ENCODE measurements around the gene PCP4.

Gene PCP4

DNA sequence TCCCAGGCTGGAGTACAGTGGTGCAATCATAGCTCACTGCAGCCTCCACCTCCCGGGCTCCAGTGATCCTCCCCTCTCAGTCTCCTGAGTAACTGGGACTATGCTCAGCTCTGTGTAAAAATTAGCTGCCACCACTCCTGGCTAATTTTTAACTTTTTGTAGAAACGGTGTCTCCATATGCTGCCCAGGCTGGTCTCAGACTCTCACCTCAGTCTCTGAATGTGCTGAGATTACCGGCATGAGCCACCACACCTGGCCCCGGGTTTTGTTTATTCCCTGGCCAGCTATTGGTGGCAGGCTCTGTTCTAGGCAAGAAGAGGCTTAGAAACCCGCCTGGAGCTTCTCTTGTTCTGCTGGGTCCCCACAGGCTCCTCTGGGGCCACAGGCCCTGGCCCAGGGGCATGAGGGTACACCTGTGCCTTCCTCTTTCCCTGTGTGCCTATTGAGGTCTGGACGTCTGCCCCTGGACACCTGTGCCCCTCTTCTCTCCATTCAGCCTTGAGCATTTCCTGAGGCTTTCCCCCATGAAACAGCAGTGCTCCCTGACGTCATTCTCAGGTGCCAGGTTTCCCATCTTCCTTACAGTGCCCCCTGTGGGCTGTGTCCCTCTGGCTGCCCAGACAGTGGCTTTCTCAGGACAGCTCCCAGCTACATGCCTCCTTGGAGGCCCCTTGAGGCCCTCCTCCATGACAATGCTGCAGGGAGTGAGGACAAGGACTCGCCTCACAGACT lies 57.5 kb downstream of the PCP4 start:
- no peak for DNase-seq (ENCODE audit: low read depth)

DNA sequence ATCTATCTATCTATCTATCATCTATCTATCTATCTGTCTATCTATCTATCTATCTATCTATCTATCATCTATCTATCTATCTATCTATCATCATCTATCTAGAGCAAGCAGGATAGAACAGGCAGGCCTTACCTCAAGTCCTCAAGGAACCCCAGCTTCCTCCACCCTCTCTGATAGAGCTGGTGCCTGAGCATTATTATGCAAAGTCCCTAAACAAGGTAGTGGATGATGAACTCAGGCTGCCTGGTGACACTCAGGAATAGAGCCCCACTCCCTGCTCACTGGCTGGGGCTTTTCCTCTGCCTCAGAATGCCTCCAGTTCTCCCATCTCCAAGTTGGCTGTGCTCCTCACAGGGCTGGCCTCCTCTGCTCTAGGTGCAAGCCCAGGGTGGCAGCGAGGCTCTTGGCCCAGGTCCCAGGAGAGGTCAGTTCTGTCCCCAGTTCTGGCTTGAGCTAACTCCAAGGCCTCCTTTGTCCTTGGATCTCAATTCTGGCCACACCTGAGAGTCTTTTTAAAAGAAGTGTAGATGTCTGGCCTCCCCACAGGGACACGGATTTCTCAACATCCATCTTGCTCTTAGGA lies 60.2 kb downstream of the PCP4 start:
- DNase-seq (ENCODE audit: low read depth): no peak

DNA sequence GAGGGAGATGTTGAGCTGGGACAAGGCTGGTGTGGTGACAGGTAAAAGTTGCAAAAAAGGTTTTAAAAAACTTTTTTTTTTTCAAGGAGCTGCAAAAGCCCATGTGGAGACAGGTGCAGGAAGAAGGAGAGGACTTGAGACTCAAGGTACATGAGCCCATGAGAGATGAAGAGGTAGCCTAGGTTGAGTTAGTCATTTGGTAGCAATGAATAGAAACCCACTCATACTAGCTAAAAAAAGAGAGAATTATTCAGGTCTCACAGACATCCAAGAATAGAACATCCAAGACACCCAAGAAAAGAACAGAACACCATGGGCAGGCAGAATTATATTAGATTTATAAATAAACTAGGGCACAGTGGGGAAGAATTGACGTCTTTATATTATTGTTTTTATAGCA lies 65.1 kb downstream of the PCP4 start:
- no peak for DNase-seq (ENCODE audit: low read depth)

DNA sequence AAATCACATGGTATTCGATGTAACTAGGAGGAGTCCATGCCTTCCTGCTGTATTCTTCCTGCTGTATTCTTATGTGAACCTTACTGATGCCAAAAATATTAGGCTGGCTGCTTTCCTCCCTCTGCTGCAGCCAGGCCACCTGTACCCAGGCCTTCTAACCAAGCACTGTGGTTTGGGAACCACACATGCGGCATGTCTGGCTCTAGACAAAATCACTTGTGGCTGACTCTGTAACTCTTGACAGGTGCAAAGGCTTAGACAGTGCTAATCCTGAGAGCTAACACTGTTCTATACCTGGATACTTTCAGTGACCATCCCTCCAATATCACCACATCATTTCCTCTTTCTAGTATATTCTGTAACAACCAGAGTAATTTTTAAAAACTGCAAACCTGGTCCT lies 67.7 kb downstream of the PCP4 start:
- no peak for DNase-seq (ENCODE audit: low read depth)

DNA sequence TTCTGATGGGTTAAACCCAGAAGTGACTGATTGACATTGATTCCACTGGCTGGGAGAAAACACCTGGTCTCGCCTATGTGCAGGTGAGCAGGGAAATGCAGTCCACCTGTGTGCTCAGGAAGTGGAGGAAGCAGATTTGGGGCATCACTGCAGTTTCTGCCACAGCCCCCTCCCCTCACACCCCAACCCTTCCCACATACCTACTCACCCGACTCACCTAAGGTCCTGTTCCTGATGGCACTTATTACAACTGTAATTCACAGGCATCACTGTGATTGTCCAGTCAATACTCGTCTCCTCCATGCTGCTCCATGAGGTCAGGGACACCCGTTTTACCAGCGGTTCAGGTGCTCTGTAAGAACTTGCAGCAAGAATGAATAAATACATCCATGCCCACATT lies 68.5 kb downstream of the PCP4 start:
- no peak for DNase-seq (ENCODE audit: low read depth)

DNA sequence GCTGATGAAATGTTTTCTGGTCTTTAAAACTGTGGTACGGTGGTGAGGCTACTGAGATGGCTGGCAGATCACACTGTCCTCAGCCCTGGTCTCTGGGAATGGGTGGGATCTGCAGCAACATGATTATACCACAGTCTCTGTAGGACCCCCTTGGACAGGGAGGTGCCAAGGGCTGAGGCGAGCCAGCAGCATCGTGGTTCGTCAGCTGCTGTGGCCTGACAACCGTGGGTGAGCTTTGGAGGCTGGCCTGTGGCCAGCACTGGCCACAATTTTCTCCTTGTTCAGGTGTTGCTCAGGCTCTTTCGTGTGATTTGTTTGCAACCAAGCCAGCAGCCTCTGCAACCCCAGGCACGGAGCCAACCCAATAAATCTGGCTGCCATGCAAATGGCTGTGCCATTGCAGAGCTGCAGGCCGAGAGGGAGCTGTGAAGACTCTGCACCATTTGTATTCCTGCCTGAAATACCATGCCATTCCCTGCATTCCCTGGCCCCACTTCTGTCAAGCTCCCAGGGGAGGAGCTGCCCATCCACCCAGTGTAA lies 70.9 kb downstream of the PCP4 start:
- no peak for DNase-seq (ENCODE audit: low read depth)

DNA sequence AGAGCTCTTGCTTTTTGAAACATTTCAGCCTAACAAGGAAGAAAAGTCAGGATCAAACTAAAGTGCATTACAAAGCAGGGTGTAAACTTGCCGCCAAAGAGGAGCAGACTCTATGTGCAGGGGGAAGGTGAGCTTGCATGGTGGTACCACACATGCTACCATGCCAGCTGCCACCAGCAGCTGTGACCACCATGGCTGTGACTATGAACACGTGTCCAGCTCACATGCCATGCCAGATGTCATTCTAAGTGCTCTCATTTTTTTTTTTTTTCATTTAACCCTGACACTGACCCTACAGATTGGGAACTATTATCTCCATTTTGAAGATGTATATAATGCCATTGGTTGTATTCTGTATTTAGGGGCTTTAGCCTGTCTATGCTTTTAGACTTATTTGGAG lies 79.0 kb downstream of the PCP4 start:
- DNase-seq (ENCODE audit: low read depth): no peak

DNA sequence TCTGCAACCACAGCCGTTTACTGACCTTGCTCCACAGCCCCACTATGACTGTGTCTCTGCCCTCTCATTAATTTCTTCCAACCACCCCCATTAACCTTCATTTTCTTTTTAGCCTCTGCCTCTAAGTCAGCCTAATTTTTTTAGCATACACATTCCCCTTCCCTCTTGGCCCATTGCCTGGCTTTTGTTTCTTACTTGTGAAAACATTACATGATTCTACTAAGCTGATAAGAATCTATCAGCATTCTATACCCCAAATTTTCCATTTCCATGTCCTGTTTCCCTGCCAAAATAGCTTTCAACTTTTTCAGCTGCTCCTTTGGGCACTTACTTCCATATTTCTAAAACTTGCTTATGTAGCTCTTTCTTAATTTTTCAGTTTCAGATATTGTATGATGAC lies 79.8 kb downstream of the PCP4 start:
- DNase-seq (ENCODE audit: low read depth): no peak

DNA sequence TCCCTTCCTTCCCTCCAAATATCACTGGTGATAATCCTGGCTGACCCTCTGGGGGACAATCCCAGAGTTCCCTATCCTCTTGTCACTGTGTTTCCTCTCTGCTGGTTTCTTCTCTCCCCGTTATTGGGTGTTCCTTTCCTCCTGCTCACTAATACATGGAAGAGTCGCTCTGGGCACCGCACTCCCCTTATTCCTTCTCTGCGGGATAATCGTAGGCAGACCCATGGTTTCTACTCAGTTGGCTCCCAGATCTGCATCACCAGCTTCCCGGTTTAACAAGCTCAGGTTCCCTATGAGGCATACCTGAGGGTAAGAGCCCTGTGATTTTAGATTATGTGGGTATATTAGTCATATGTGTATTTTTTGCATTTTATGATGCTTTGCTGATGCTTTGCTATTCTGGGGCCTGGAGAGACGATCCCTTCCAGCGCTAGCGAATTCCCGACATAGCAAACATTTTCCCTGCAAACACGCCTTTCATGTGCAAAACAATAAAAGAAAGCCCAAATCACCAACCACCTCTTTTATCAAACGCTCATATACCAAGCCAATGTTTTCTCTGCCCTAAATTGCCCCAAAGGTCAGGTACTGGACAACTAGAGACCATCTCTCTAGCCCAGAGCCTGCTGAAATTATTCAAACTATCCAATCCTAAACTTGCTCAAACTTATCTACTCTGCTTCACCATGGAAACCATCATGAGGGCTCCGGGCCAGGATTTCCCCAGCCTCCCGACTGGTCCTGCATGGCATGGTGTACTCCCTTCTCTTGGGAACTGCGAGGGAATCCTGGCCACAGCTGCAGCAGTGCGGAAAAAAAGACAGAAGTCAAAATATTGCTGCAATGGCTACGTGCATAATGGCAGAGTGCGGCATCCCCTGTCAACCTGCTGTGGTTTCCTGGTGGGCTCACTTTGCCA lies 84.2 kb downstream of the PCP4 start:
- DNase-seq (ENCODE audit: low read depth): no peak

DNA sequence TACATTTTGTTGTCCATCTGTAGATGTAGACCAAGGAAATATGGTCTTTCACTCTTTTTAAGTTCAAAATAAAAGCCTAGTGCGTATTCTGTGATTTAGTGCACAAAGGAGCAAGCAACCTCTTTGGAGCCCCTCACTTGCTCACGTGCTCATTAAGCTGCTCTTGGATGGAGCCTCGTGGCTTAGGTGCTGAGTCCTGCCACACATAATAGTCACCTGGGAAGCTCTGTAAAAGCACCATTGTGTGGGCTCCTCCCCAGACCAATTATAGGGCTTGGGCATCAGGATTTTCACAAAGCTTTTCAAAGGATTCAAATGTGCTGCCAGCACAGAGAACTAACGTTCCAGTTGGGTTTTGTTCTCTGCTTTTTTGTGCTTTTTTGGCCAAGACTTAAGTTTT lies 85.0 kb downstream of the PCP4 start:
- no peak for DNase-seq (ENCODE audit: low read depth)

DNA sequence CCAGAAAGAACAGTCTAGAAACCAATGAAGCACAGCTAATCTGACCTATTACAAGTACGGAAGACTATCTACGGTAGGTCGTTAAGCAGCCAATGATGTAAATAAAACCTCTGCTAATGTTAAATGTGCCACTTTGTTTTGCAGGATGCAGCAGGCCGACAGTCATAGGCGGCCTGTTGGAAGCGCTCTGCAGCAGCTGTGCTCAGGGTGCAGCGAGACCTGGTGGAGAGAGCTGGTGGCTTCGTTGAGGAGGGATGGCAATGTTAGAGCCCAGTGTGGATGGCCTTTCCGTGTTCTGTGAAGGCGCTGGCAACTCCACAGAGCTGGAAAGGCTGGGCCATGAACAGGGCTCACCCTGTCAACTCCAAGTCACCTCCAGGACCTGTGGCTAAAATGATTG lies 87.3 kb downstream of the PCP4 start:
- DNase-seq (ENCODE audit: low read depth): no peak

DNA sequence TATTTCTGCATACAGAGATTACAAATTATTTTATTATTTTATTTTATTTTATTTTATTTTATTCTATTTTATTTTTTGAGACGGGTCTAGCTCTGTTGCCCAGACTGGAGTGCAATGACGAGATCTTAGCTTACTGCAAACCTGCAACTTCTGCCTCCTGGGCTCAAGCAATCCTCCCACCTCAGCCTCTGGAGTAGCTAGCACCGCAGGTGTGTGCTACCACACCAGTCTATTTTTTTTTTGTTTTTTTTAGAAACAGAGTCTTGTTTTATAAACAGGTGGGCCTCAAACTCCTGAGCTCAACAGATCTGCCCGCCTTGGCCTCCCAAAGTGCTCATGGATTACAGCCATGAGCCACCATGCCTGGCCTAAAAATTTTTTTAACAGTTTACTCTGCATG lies 88.1 kb downstream of the PCP4 start:
- DNase-seq (ENCODE audit: low read depth): no peak

DNA sequence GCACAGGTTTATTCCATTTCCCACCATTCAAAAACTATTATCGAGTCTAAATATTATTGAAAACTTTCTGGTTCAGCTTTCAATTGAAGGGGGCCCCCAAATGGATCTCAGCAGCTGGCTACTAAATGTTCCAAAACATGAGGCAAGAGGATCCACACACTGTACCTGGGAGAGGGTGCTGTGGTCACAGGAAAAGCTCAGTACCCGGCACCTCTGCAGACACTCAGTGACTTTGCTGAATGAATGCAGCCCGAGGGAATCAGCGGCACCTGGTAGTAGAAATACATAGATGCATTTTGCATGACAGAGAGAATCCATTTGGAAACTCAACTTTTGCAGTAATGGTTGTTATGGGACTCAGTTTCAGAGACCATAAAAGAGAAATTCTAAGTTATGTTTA lies 89.3 kb downstream of the PCP4 start:
- DNase-seq (ENCODE audit: low read depth): no peak

DNA sequence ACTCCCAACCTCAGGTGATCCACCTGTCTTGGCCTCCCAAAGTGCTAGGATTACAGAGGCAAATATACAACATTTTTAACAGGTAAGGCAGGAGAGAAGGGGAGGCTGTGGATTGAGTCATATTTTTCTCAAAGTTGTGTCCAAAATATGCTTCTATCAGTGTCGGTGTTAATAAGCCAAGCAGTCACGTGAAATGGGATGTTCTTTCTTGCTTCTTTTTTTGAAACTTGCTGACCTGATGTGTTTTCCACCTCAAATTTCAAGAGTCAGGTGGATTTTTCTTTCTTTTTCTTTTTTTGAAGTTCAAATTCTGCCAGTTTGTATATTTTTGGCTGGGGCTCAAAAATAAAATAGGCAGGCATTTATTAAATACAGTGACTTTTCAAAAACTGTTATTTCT lies 91.5 kb downstream of the PCP4 start:
- DNase-seq (ENCODE audit: low read depth): no peak

DNA sequence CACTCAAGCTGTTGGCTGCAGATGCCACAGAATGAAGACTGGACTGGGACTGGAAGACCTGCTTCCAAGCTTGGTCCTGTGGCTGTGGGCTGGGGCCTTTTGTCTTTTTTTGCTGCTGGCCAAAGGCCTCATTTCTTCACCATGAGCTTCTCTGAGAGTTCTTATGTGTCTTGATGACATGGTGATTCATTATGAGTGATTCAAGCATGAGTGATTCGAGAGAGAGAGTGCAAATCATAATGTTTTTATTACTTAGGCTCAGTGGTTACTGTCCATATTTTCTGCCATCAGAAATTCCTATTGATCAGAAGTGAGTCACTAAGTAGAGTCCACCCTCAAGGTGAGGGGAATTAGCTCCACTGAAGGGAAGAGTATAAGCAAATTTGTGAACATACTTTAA lies 94.0 kb downstream of the PCP4 start:
- DNase-seq (ENCODE audit: low read depth): no peak

DNA sequence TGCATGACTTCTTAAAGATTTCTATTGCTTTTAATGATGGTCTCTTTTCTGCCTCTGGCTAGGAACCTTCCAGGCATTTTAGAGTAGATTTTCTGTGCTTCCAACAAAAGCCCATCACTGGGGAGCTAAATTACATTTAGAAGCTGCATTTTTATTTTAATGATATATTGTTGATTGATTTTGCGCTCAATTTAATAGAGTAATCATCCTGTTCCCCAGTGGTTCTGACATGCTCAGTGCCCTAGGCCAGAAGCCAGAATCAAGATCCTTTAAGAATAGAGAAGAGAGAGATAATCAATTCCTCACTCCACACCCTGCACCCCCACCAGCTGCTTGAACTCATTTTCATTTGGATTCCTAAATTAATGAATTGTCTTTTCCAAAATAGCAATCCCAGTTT lies 97.8 kb downstream of the PCP4 start:
- no peak for DNase-seq (ENCODE audit: low read depth)

DNA sequence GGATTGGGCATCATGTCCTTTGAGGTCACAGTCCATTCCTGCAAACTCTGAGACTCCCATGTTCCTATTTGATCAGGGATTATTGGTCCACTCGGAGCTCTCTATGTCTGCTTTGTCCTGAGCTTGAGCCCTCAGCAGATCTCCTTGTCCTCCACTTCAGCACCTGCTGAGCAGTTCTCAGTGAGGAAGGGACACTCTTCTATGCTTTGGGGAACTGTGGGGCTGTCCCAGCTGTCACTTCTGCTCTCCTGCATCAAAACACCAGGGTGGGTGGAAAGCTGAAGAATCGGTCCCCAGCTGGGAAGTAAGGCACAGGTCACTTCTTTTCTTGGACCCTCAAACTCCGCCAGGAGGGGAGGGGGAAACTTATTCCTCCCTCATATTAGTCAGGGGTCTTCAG lies 99.5 kb downstream of the PCP4 start:
- DNase-seq (ENCODE audit: low read depth): no peak

DNA sequence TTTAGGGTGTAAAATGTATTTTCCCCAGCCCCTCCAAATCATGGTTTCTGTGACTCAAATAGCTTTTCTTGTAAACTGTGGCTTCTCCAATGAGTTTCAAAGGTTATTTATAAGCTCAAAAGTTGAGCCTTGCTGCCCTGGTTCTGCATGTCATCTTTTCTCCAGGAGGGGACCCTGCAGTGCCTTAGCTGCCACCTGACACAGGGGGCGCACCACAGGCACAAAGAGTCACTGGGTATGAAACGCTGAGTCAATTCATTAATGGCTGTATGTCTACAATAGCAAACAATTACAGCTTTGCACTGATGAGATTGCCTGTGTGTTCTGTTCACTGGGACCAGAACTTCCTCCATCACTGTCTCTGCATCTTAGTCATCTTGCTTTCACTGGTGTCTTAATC lies 100.8 kb downstream of the PCP4 start:
- DNase-seq (ENCODE audit: low read depth): no peak

DNA sequence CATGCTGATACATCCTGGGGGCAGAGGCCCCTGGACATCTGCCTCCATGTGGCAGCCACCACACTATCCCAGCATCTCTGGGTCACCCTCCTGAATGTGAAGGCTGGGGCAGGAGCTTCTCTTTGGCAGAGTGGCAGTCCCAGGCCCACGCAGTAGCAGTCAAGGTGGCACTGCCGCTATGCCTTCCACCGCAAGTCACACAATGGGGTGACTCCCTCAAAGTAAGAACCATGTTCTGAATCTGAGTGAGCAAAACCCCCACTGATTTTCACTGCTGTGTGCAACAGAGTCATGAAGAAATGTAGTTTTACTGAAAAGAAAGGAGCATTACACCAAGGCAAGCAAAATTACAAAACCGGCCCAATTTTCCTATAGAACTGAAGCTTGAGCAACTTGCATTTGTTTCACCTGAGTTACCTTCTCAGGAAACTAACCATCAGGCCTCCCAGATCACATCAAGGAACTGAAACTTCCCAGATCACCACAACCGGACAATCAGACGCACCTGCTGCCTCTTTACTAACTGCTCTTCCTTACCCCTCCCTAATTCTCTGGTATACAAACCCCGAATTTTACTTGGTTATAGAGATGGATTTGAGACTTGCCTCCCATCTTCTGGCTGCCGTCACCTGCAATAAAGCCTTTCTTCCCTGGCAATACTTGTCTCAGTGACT lies 102.6 kb downstream of the PCP4 start:
- DNase-seq (ENCODE audit: low read depth): no peak

DNA sequence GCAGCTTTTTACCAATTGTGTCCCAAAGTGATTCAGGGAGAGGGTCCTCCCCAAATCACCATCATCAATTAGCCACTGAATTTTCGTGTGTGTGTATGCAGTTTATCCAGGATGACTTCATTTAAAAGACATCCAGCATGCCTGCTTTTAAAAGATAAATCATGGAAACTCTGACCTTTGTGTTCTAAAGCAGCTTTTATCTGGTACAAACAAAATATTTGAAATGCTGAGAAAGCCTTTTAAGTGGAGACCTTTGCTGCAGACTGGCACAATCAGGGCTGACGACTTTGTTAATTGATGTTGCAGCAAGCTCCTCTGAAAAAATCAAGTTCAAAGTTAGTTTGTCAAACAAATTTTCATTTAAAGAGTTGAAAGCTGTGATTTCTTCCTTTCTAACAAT lies 104.7 kb downstream of the PCP4 start:
- no peak for DNase-seq (ENCODE audit: low read depth)

DNA sequence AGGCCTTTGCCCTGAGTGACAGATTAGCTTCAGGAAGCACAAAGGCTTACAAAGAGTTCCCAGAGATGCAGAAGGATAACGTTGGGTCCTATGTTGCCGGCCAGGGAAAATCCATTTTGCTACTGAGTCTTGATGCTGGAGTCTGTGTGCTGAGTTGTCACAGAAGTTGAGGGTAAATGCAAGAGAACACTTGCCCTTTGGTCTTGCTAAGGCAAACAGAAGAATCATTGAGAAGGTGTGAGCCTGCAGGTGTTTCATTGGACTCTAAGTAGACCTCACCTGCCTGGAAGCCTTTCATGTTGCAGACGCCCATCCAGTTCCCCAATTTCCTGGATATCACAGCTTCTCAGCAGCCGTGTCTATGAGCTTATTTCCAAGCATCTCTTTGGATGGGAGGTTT lies 105.2 kb downstream of the PCP4 start:
- no peak for DNase-seq (ENCODE audit: low read depth)

DNA sequence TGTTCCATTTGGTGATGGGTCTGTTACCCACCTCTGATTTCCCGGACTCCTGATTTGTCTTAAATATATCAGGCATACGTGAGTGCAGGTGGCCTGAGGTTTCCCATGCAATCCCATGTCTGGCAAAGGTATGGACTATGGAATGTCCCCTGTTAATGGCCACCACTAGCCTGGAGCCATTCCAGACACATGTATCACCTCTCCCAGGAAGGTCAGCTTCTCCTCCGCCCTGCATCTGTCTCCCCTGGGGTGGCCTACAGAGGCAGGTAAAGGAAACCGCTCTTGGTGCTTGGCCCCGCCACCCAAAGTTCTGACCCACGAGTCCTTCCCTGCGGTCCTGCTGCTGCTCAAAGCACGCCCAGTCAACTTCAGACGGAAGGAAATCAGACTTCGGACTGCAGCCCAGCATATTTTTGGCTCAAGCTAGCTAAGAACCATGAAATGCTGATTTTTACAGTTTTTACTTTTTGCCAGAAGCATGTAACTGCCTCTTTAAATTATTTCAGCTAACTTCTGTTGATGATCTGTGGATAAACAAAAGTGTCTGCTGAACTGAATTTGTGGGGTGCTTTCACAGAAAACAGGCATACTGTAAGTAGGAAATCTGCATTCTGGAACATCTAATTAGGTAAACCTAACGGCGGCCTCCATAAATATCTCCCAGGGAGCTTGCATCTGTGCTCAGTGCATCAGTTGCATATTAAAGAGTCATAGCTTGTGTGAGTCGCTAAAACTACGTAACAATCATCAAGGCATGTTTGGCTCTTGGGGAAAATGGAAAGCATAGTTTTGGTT lies 105.9 kb downstream of the PCP4 start:
- no peak for DNase-seq (ENCODE audit: low read depth)
